Ovary (tissue), 9 donors: ENCODE measurements around the gene GPD1. TPM values are rescaled to one million over a fixed set of nuclear protein-coding genes. Genes with fewer than 3 reads are reported as not detected.

Experiments
- DNase-seq, 5 donors: peaks; one replicate each; pipeline ENCODE4 v3.0.0-alpha.2; 2019 to 2020
- H3K27ac ChIP-seq, 2 donors: fragments of 200-600 bp; one replicate each; pipeline versions ENCODE4 v1.5.1 to v1.8.0; 2019 to 2022
- H3K27me3 ChIP-seq: fragments of 200-600 bp; one replicate; pipeline ENCODE4 v1.8.0; 2022
- H3K36me3 ChIP-seq: fragments of 200-600 bp; sonication (generic); one replicate; pipeline ENCODE4 v1.5.1; 2019
- H3K4me1 ChIP-seq: one replicate; pipeline ENCODE4 v1.8.1; 2013; ENCODE audit warnings: mild to moderate bottlenecking, moderate library complexity; ENCODE audit not compliant: insufficient read depth
- H3K4me3 ChIP-seq: fragments of 200-600 bp; sonication (generic); one replicate; pipeline ENCODE4 v1.5.1; 2017
- H3K9me3 ChIP-seq, 2 donors: fragments of 200-600 bp in 1 of 2; sonication (generic) in 1 of 2; one replicate each; pipeline versions ENCODE4 v1.5.1 to v1.8.1; 2013 to 2019; ENCODE audit warnings: mild to moderate bottlenecking in 1 of 2, moderate library complexity in 1 of 2
- CTCF ChIP-seq, 3 donors: fragments of 450-650 bp in 2 of 3; fragments of 200-600 bp in 1 of 3; IDR thresholded peaks; one replicate each; pipeline versions ENCODE4 v1.5.1 to v1.8.0; 2016 to 2022; ENCODE audit warnings: antibody characterized with exemption in 3 of 3, mild to moderate bottlenecking in 1 of 3
- EP300 ChIP-seq: sonication (generic); formaldehyde crosslinking; IDR thresholded peaks from one replicate; pipeline ENCODE4 v1.6.1; 2017; ENCODE audit warnings: antibody characterized with exemption
- POLR2A ChIP-seq: fragments of 450-650 bp; IDR thresholded peaks from one replicate; pipeline ENCODE4 v1.6.1; 2017; ENCODE audit warnings: antibody characterized with exemption, mild to moderate bottlenecking, moderate library complexity
- WGBS, 3 donors: extraction: QIAGEN DNeasy Blood & Tissue Kit in 1 of 3; methylation state at CpG; one replicate each; pipeline versions ENCODE4 v1.1.5 to v1.1.7; 2013 to 2017; 5-methylcytosine and 5-hydroxymethylcytosine counted together
- intact Hi-C, 4 donors: fragments of 100-400 bp; cut with DNase I; formaldehyde crosslinking; loops; one replicate each; pipeline versions ENCODE4 v1.11.0 to v1.15.1; 2022 to 2023
- polyA plus RNA-seq, 2 donors: library from polyadenylated mRNA; stranded (reverse); fragments of 200-250 nt in 1 of 2; fragments of 350-450 nt in 1 of 2; fragmentation: Illumina TruSeq in 1 of 2; extraction: RNeasy Lipid Tissue Mini Kit (QIAGEN cat#74804) in 1 of 2; gene quantifications; one replicate each; pipeline ENCODE4 v1.2.3, GENCODE V29; 2013 to 2014
- total RNA-seq, 7 donors: library from RNA; depleted of rRNA in 2 of 7; stranded (reverse); fragments of >200 nt in 2 of 7; fragmentation: NEBNext Ultra II Directional in 3 of 7; extraction: Animal tissue kit (Norgen Biotek cat#: 25700) in 3 of 7; gene quantifications; one replicate each; pipeline versions ENCODE4 v1.1.0 to v1.2.4, GENCODE V29; 2016 to 2023
- donor health status: DM: no; HTN: no; CAD: no; lungs with moderate emphysema.
- donor health status: DM: no; HTN: no; CAD: no.
- donor health status: Bipolar disorder and iron deficiency.
- donor health status: DM: yes; HTN: yes; CAD: no.
- donor health status: DM: no; HTN: no; CAD: no.
- donor health status: DM: yes; HTN: yes; CAD: no.

The GPD1 gene
- total and polyA plus RNA-seq, 9 donors, result 0.10 to 9.4 (median 0.46) TPM

- Histone ChIP-seq H3K4me1 (no peaks in the 10 kb centered on the region), H3K9me3 (no peaks in the 10 kb centered on the region), H3K36me3 (no peaks in the 10 kb centered on the region), H3K27me3 (no peaks in the 10 kb centered on the region), H3K27ac (no peak overlapping the region), H3K4me3 (no peak overlapping the region)
- TF ChIP-seq POLR2A, result no peak
- no peak for TF ChIP-seq EP300
- TF ChIP-seq CTCF (IDR thresholded peaks at IDR 0.05), result no peak
- 84 to 93% (median 87%) methylated on average over 4 of the region's 4 CpGs for WGBS, 3 donors
- no peak for DNase-seq
- intact Hi-C loops, result no loop called here
Measured at GRCh38 chr12:50129290-50129689, 25.5 kb downstream of the GPD1 start.

- intact Hi-C loops, result no loop called here
- no peak for TF ChIP-seq EP300
- TF ChIP-seq CTCF (IDR thresholded peaks at IDR 0.05), result peak in 1 of 3 donors; percentile 21
- no peak overlapping the region for H3K4me3 ChIP-seq
- no peaks in the 10 kb centered on the region for H3K9me3 ChIP-seq
- H3K27me3 ChIP-seq, result no peaks in the 10 kb centered on the region
- no peak overlapping the region for H3K27ac ChIP-seq
- H3K4me1 ChIP-seq, result peaks cover 2% of the 10 kb centered on the region
- H3K36me3 ChIP-seq, result no peaks in the 10 kb centered on the region
- 74 to 97% (median 74%) methylated on average over 2 of the region's 2 CpGs for WGBS, 3 donors
- DNase-seq, result no peak
Measured at GRCh38 chr12:50132505-50133135, 28.8 kb downstream of the GPD1 start.

- WGBS, 3 donors, result 83 to 93% (median 89%) methylated on average over 8 of the region's 8 CpGs
- Histone ChIP-seq H3K4me3 (no peak overlapping the region), H3K4me1 (no peaks in the 10 kb centered on the region), H3K27ac (no peak overlapping the region), H3K9me3 (no peaks in the 10 kb centered on the region), H3K27me3 (no peaks in the 10 kb centered on the region), H3K36me3 (no peaks in the 10 kb centered on the region)
- intact Hi-C loops, result no loop called here
- no peak for DNase-seq
- TF ChIP-seq POLR2A, result no peak
- TF ChIP-seq CTCF (IDR thresholded peaks at IDR 0.05), result no peak
Measured at GRCh38 chr12:50142993-50143392, 39.2 kb downstream of the GPD1 start.

- no peaks in the 10 kb centered on the region for H3K4me1 ChIP-seq
- no peaks in the 10 kb centered on the region for H3K9me3 ChIP-seq
- H3K27ac ChIP-seq, result no peak overlapping the region
- no peaks in the 10 kb centered on the region for H3K27me3 ChIP-seq
- no peak for DNase-seq
- TF ChIP-seq POLR2A (no peak), CTCF (IDR thresholded peaks at IDR 0.05) (no peak), EP300 (no peak)
- intact Hi-C loops, result no loop called here
- H3K4me3 ChIP-seq, result no peak overlapping the region
- H3K36me3 ChIP-seq, result no peaks in the 10 kb centered on the region
- 33 to 49% (median 47%) methylated on average over 2 of the region's 2 CpGs for WGBS, 3 donors
Measured at GRCh38 chr12:50145439-50145838, 41.6 kb downstream of the GPD1 start.
